HG02588 (cell line): ENCODE results near the gene LIN9.
"Not testable (repeated sequence)": the region's sequence is repeated elsewhere in the genome, so short reads cannot be mapped to it uniquely, and the experiment has no call there.

ENCODE experiments used
- ATAC-seq: cut with Tn5 transposase; IDR thresholded peaks from one replicate; pipeline ENCODE4 v1.9.1; 2021; ENCODE audit warnings: mild to moderate bottlenecking, moderate library complexity; ENCODE audit not compliant: unreplicated experiment

The LIN9 gene

GRCh38 chr1:226216056-226216455, 92.9 kb downstream of the LIN9 start:
- no peak for ATAC-seq

- no peak for ATAC-seq
Measured at GRCh38 chr1:226215239-226215638, 93.7 kb downstream of the LIN9 start.

DNA sequence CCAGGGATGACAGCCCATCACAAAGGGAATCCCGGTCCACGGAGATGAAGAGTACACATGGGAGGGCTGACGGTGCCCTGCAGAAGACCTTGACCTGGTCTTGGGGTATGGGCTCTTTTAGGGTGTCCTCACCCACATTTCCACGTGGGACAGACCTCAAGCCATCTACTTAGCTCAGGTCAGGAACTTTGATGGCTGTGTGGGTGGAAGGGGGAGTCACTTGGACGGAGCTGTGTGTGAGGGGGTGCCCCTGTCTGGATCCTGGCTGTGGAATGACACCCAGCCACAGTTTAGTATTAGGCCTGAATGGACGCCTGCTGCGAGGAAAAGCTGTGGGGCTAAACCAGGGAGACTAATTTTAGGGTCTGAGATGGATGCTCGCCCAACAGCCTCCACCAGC, 96.4 kb downstream of the LIN9 start:
- ATAC-seq = no peak

GRCh38 chr1:226211181-226211821, 97.7 kb downstream of the LIN9 start:
- ATAC-seq = no peak

DNA sequence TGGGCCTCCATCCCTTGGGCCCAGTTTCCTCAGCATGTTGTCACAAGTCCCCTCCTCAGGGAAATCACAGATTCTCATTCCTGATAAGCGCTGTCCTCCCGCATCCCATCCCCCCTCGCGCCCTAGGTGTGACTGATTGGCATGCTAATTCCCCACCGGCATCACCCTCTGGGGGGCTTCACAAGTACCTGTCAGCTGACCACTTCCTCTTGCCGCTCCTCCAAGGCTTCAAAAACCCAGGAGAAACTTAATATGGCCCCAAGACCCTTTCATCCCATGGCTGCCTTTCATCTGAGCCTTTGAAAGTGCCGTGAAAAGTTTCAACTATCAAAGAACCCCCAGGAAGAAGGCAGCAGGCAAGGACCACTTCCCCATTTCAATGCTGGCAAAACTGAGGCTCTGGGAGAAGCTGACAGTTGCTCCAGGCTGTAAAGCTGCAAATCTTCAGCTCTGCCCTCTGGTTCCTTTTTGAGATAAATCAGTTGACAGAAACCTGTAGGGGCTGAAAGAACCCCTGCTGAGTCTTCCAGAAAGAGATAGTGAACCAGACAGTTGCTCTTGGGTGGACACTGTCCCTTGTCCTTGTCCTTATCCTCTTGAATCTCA, 98.3 kb downstream of the LIN9 start:
- no peak for ATAC-seq

DNA sequence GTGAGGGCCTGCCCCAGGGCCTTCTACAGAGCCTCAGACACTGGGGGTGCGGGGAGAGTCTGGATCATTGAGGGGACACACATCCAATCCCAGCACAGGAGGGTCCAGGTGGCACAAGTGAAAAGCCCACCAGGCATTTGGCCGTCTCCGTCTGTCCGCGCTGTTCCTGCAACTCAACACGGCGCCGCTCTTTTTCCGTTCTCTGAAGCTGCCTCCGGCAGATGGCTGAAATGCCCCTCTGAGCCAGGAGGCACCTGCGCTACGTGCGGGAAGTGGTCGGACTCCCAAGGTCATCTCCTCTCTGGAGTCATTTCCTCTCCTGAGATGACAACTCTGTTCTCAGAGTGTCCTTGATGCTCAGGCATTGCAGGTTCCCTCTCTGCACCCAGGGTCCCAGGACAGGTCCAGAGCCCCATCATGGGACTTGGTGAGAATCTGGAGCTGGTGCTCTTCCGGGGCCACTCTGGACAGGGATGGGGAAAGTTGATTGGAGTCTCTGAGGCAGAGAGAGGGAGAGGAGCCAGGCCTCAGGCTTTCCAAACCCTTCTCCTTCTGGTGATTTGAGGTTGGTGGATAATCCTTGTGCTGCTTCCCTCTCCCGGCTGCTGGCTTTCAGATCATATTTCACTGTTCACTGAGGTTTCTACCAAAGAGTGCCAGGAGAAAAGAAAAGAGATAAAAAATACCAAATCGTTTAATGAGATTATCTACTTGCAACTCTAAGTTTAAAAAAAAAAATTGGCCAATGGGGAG, 99.5 kb downstream of the LIN9 start:
- ATAC-seq = no peak

DNA sequence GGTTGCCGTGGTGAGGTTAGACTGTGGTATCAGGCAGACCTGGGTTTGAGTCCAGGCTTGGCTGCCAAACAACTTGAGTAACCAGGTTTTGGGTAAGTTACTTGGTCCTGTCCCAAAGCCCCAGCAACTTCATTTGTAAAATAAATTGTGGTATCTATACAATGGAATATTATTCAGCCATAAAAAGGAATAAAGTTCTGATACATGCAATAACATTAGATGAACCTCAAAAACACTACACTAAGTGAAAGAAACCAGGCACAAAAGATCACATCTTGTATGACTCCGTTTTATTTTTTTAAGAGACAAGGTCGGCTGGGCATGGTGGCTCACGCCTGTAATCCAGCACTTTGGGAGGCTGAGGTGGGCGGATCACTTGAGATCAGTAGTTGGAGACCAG, 101.9 kb downstream of the LIN9 start:
- no peak for ATAC-seq

GRCh38 chr1:226204198-226204597, 104.8 kb downstream of the LIN9 start:
- no peak for ATAC-seq

DNA sequence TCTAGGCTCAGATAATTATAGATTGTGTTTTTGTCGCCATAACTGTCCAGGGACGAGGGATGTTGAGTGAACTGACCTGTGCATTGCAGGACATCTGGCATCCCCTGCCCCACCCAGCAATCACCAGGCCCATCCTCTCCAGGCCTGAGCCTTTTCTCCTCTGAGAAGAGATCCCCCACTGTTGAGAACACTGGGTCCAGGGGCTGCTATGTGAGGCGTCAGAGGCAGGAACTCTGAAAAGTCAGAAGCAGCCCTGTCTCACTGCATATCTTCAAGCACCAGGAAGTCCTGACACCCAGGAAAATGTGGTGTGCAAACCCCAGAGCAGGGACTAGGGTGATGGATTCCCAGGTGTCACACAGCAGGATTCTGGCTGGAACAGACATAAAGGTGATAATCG, 105.3 kb downstream of the LIN9 start:
- ATAC-seq = no peak

DNA sequence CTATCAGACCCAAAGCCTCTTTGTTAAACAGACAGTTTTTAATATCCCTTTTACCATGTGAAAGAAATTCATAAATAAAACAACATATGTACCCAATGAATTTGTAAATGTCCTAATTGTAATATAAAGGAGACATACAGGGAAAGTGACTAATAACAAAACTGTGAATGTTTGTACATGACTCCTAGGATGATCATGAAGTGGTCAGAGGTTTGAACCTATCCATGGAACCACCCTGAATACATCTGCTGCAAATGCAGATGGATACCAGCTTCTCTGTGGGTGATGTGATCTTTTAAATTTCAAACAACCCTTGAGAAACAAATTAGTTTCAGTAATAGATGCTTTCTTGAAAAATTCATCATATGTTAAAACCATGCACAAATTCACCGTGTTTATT, 105.7 kb downstream of the LIN9 start:
- ATAC-seq = no peak

GRCh38 chr1:226202666-226203065, 106.3 kb downstream of the LIN9 start:
- ATAC-seq = not testable (repeated sequence)

DNA sequence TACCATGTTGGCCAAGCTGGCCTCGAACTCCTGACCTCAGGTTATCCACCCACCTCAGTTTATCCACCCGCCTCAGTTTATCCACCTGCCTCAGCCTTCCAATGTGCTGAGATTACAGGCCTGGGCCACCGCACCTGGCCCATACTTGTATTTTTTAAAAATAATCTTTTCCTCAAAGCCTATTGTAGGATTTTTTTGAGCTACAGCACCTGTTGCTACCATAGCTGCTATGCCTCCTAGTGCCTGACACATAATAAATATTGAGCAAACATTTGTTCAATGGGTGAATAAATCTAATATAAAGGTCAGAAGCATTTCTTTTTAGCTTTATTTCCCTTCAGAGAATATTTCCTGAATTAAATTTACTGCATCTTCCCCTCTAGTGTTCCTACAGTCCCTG, 106.7 kb downstream of the LIN9 start:
- no peak for ATAC-seq

DNA sequence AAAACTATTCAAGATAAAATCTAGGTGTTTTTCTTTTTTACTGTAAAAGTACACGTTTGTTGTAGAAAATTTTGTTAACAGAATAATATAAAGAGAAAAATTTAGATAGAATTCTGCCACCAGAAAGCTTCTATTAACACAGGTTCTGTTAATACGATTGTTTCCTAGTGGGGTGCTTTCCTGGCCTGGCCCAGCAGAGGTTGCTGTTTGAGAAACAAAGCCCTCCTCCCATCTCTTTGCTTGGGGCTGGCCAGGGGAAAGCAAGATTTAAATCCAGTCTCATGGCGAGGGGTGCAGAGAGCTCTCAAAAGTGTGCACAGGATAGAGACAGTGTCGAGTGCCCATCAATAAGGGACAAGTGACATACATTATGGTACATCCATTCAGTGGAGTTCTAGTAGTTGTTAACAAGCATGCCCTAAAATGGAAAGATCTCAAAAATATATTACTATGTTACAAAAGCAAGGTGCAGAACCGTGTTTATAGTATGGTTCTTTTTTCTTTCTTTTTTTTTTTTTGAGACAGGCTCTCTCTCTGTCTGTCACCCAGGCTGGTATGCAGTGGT, 107.9 kb downstream of the LIN9 start:
- no peak for ATAC-seq

GRCh38 chr1:226199971-226200370, 109.0 kb downstream of the LIN9 start:
- no peak for ATAC-seq

GRCh38 chr1:226195144-226195543, 113.8 kb downstream of the LIN9 start:
- ATAC-seq = no peak

- ATAC-seq = no peak
Measured at GRCh38 chr1:226187380-226187779, 121.6 kb downstream of the LIN9 start.

- ATAC-seq = no peak
Measured at GRCh38 chr1:226187019-226187322, 122.0 kb downstream of the LIN9 start.

DNA sequence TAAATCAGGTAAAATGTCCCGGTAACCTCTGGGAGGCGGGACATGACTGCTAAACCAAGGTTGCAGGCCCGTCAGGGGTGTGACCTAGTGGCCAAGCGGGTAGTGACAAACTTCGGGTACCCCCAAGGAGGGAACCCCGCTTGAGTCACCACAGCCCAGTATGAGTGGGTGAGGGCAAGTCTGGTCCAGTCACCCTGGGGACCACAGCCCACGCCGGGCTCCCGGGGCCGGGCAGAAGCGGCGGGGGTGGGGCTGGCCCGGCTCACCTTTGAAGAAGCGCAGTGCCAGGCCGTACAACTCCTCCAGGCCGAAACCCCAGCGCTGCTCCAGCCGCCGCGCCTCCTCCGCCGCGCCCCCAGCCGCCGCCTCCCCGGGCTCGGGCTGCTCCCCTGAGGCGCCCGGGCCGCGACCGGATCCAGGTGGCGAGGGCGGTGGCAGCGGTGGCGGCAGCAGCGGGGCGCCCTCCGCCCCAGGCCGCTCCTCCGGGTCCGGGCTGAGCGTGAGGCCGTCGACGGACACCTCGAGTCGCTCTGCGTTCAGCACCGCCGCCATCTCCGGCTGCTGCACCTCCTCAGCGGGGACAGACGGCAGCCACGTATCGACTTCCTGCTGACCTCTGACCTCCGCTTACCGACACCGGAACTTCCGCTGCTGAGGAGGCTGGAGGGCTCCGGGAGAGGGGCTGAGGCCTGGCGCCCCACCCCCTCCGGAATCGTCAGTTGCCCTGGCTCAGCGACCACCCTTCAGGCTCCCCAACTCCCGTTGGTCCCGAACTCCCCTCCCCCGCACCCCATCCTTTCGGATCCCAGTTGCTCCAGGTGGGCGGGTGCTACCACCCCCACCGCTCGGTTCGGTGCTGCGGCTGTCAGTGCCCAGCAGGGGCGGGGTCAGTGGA, 122.6 kb downstream of the LIN9 start, which contains the start of gene ACBD3:
TSS of gene ACBD3 (minus strand) at position 618 of the 895 bp plus-strand sequence. CDS start at position 552, 66 bp downstream.
- peak; percentile 89 for ATAC-seq

DNA sequence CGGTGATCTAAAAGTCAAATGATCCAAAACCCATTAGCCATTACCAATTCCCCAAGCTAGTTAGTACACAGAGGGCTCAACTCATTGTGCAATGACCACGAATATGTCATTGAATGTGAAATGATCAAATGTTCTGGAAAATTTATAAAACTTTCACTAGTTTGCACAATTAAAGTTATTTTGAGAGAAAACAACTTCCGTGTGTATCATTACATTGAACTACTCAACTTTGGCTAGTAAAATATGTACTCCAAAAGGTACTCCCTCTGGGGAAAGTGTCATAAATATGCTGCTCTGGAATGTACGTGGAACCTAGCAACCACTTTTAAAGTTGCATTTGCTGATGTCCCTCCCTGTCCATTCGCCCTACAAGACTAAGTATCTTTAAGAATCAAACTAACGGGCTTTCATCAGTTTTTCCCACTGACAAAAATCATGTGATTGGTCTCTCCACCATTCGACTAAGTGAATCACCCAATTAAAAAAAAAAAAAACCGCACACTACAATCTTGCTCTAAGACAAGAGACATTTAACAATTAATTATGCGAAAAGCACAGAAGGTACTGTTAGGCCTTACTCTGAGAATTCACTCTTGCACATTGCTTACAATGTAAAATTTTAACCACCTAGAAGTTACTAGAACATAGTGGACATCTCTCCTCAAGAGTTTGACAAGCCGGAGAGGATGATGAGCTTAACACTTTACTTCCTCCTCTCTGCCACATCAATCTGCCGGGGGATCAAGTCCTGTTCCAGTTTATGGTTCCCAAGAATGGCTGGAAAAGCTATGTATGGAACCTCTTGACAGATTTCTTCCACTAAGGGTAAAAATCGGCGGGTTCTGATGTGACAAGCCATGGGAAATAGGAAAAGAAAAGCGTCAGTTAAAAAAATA, 123.6 kb downstream of the LIN9 start:
- no peak for ATAC-seq
